ENCODE data around the gene ADM5. TPM values are rescaled to one million over a fixed set of nuclear protein-coding genes. Genes with fewer than 3 reads are reported as not detected.

Gene ADM5
- total RNA-seq, 1 donor from 2014 or later, result 0.52 TPM

- H3K27me3 Mint-ChIP-seq (ENCODE audit: low read depth), result no peaks in the 10 kb centered on the region
- no peak for TF ChIP-seq CTCF (IDR thresholded peaks at IDR 0.05)
- peaks cover 5% of the 10 kb centered on the region for H3K36me3 Mint-ChIP-seq (ENCODE audit: low read depth)
- no peak overlapping the region for H3K4me3 Mint-ChIP-seq (ENCODE audit: unreplicated experiment)
- no peak overlapping the region for H3K27ac Mint-ChIP-seq (ENCODE audit: unreplicated experiment)
- DNase-seq (ENCODE audit: low spot score), result no peak
- no peaks in the 10 kb centered on the region for H3K9me3 Mint-ChIP-seq (ENCODE audit: low read depth)
- peaks cover 28% of the 10 kb centered on the region for H3K4me1 Mint-ChIP-seq (ENCODE audit: low read depth)
Measured at GRCh38 chr19:49662011-49662410, 27.4 kb upstream of the ADM5 start.

DNA sequence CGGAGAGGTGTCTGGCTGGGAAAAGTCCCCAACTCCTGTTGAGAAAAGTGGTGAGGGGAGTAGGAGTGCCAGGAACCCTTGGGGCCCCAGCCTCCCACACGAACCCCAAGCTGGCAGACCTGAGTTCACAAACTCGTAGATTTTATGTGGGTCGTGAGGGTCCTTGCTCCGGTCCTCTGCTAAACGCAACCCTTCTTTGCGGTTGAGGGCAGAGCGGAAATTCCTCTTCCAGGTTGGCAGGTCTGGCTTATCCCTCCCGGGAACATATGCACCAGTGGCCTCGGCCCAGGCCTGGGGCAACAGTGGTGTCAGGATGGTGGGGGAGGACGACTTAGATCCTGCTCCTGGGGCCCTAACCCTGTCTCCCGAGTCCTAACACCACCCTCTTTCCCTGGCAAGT lies 26.2 kb upstream of the ADM5 start:
- DNase-seq (ENCODE audit: low spot score), result no peak
- Mint-ChIP-seq H3K27ac (ENCODE audit: unreplicated experiment) (peak overlapping the region; percentile 17), H3K27me3 (ENCODE audit: low read depth) (no peaks in the 10 kb centered on the region), H3K36me3 (ENCODE audit: low read depth) (peaks cover 2% of the 10 kb centered on the region), H3K4me1 (ENCODE audit: low read depth) (peaks cover 32% of the 10 kb centered on the region), H3K4me3 (ENCODE audit: unreplicated experiment) (peak overlapping the region; percentile 33), H3K9me3 (ENCODE audit: low read depth) (no peaks in the 10 kb centered on the region)
- TF ChIP-seq CTCF (IDR thresholded peaks at IDR 0.05), result no peak

GRCh38 chr19:49664171-49665035 lies 25.0 kb upstream of the ADM5 start:
- Mint-ChIP-seq H3K9me3 (ENCODE audit: low read depth) (no peaks in the 10 kb centered on the region), H3K36me3 (ENCODE audit: low read depth) (no peaks in the 10 kb centered on the region), H3K4me3 (ENCODE audit: unreplicated experiment) (peak overlapping the region; percentile 99), H3K27ac (ENCODE audit: unreplicated experiment) (peak overlapping the region; percentile 97), H3K4me1 (ENCODE audit: low read depth) (peaks cover 32% of the 10 kb centered on the region), H3K27me3 (ENCODE audit: low read depth) (no peaks in the 10 kb centered on the region)
- TF ChIP-seq CTCF (IDR thresholded peaks at IDR 0.05), result peak; percentile 36
- DNase-seq (ENCODE audit: low spot score), result no peak

GRCh38 chr19:49665036-49665350 lies 24.4 kb upstream of the ADM5 start:
- H3K27ac Mint-ChIP-seq (ENCODE audit: unreplicated experiment), result peak overlapping the region; percentile 97
- TF ChIP-seq CTCF (IDR thresholded peaks at IDR 0.05), result no peak
- no peaks in the 10 kb centered on the region for H3K27me3 Mint-ChIP-seq (ENCODE audit: low read depth)
- no peak for DNase-seq (ENCODE audit: low spot score)
- peak overlapping the region; percentile 99 for H3K4me3 Mint-ChIP-seq (ENCODE audit: unreplicated experiment)
- H3K4me1 Mint-ChIP-seq (ENCODE audit: low read depth), result peaks cover 32% of the 10 kb centered on the region
- no peaks in the 10 kb centered on the region for H3K9me3 Mint-ChIP-seq (ENCODE audit: low read depth)
- H3K36me3 Mint-ChIP-seq (ENCODE audit: low read depth), result no peaks in the 10 kb centered on the region

DNA sequence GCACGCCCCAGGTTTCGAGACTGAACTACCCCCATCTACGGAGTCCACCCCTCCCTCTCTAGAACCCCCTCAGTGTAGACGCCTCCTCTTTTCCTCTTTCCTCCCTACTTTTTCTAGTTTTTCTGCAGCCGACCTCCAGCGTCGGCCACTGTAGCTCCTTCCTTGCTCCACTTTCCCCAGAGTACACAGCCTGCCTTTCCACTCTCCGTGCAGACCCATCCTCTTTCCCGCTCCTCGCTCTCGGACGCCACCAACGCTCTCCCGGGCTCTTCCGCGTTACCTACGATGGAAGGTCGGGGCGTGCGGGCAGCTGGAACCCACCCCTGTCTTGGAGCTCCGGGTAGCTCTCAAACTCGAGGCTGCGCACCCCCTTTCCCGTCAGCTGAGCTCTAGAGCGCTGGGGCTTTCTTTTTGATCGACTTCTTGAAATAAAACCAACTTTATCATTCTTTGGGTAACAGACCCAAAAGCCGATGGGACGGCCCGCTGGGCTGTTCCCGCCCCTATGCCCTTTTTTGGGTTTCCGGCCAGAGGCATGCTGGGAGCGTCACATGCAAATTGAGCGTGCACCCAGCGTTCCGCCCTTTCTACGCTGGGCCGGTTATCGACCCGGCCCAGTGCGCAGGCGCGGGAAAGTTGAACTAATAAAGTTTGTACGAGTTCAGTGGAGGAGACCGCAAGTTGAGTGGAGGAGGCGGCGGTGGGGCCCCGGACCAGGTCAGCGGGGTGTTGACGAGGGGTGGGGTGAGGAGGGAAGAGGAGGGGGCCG lies 23.9 kb upstream of the ADM5 start, which contains the start of the genes BCL2L12 and IRF3:
TSS of gene BCL2L12 (plus strand) at position 583 of the 769 bp plus-strand sequence. CDS start 760 bp downstream, outside the sequence.
TSS of gene IRF3 (minus strand) at position 507 of the 769 bp plus-strand sequence. CDS start 1,019 bp downstream, outside the sequence.
- H3K9me3 Mint-ChIP-seq (ENCODE audit: low read depth), result no peaks in the 10 kb centered on the region
- H3K4me3 Mint-ChIP-seq (ENCODE audit: unreplicated experiment), result peak within 1 kb of the TSS; percentile 99
- no peaks in the 10 kb centered on the region for H3K27me3 Mint-ChIP-seq (ENCODE audit: low read depth)
- no peak for DNase-seq (ENCODE audit: low spot score)
- no peaks in the 10 kb centered on the region for H3K36me3 Mint-ChIP-seq (ENCODE audit: low read depth)
- H3K4me1 Mint-ChIP-seq (ENCODE audit: low read depth), result peaks cover 32% of the 10 kb centered on the region
- no peak for TF ChIP-seq CTCF (IDR thresholded peaks at IDR 0.05)
- peak within 1 kb of the TSS; percentile 97 for H3K27ac Mint-ChIP-seq (ENCODE audit: unreplicated experiment)
